GM19238 (cell line): ENCODE results near the gene ZBED2.
"Not testable (repeated sequence)": the region's sequence is repeated elsewhere in the genome, so short reads cannot be mapped to it uniquely, and the experiment has no call there.

Experiments used
- DNase-seq: peaks from one replicate; pipeline ENCODE4 v3.0.0; 2011; ENCODE audit warnings: low spot score; ENCODE audit not compliant: insufficient read length

The ZBED2 gene

DNA sequence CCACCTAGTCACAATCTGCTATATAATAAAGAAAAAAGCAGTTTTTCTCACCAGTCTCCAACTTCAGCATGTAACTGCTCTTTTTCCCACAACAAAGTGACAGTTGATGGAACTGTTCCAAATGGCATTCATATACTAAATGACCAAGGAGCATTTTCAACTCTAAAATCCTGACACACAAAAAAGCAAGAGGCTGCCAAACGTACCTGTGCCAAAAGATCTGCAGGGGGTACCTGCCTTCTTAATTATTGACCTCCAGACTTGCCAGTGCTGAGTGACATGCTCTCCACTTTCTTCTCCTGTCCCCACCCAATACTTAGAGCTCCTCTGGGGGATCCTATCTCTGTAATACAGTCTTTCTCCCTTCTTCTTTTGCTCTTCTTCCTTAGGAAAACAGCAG lies 18.0 kb downstream of the ZBED2 start:
- DNase-seq = no peak

GRCh38 chr3:111571907-111572460 lies 23.2 kb downstream of the ZBED2 start:
- DNase-seq = no peak

- DNase-seq = no peak
Observed at GRCh38 chr3:111571282-111571681, 23.9 kb downstream of the ZBED2 start.

GRCh38 chr3:111570404-111571030 lies 24.6 kb downstream of the ZBED2 start:
- no peak for DNase-seq

DNA sequence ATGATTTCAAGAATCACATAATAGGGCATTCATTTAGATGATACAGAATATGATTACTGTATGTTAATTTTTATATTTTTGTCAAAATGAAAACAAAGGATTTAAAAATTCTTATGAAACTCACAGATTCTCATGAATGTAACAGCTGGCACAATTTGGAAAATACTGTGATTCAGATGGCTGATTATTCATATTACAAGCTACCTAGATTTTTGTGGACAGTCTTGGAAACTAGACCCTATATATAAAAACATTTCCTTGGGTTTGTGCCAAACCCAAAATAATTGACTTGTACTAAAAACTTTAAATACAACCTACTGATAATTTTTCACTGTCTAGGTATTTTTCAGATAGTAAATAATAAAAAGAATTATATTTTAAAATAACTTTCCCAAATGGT lies 26.2 kb downstream of the ZBED2 start:
- no peak for DNase-seq

DNA sequence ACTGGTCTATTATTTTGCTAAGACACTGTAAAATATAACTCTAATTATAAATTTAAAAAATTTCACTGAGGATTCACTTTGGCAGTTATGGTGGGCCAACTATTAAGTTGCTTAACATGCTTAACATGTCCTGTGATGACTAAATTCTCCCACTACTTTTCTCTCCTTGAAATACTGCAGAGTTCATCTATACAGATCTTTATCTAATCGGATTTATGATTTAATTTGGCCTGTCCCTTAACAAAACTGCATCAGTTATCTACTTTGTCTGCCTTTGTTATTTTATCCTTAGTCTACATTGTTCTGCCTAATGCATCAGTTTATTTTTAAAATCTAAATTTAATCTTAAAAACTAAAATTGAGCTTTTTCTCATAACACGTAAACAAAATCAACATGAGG lies 26.8 kb downstream of the ZBED2 start:
- no peak for DNase-seq

GRCh38 chr3:111566844-111567243 lies 28.3 kb downstream of the ZBED2 start:
- DNase-seq = no peak

DNA sequence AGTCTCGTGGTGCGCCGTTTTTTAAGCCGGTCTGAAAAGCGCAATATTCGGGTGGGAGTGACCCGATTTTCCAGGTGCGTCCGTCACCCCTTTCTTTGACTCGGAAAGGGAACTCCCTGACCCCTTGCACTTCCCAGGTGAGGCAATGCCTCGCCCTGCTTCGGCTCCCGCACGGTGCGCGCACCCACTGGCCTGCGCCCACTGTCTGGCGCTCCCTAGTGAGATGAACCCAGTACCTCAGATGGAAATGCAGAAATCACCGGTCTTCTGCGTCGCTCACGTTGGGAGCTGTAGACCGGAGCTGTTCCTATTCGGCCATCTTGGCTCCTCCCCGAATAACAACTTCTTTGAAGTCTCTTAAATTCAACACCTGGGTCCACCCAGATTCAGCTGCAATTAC lies 33.2 kb downstream of the ZBED2 start:
- DNase-seq = not testable (repeated sequence)

- DNase-seq = no peak
Observed at GRCh38 chr3:111548756-111549155, 46.4 kb downstream of the ZBED2 start.

DNA sequence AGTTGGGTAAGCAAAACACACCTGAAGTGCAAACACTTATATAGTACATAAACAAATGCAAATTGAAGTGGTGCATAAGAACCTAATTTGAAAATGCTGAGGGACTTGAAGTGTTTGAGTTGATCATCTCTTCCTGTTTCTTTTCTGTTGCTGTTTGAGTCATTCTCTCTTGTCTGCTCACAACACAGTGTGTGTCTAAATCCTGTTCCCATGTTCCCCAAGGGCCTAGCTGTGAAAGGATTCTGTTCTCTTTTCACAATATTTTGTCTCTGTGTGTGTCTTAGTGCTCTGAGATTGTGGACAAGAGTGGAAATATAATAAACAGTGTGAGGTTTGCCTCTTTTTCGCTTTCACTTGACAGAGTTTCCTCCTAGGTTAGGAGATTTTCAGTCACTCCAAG lies 47.1 kb downstream of the ZBED2 start:
- DNase-seq = no peak

GRCh38 chr3:111547631-111548030 lies 47.5 kb downstream of the ZBED2 start:
- no peak for DNase-seq

- no peak for DNase-seq
Observed at GRCh38 chr3:111545349-111545748, 49.8 kb downstream of the ZBED2 start.
